Uterus (tissue), 2 donors: Measurements from ENCODE around the gene TMEM62.
"Not testable (repeated sequence)": the region's sequence is repeated elsewhere in the genome, so short reads cannot be mapped to it uniquely, and the experiment has no call there.

Experiments
- POLR2A ChIP-seq, 2 donors: fragments of 450-650 bp; IDR thresholded peaks; one replicate each; pipeline ENCODE4 v1.6.1; 2016; ENCODE audit warnings: antibody characterized with exemption in 2 of 2, mild to moderate bottlenecking in 1 of 2, moderate library complexity in 1 of 2
- TF ChIP-seq, protein P1 (sequence below), 4 experiments: fragments of 200-600 bp in 2 of 4; fragments of 450-650 bp in 2 of 4; sonication (generic) in 2 of 4; IDR thresholded peaks; one replicate each; pipeline ENCODE4 v1.5.1; 2016 to 2019; ENCODE audit warnings: antibody characterized with exemption in 4 of 4, mild to moderate bottlenecking in 2 of 4, moderate library complexity in 1 of 4

DNA sequence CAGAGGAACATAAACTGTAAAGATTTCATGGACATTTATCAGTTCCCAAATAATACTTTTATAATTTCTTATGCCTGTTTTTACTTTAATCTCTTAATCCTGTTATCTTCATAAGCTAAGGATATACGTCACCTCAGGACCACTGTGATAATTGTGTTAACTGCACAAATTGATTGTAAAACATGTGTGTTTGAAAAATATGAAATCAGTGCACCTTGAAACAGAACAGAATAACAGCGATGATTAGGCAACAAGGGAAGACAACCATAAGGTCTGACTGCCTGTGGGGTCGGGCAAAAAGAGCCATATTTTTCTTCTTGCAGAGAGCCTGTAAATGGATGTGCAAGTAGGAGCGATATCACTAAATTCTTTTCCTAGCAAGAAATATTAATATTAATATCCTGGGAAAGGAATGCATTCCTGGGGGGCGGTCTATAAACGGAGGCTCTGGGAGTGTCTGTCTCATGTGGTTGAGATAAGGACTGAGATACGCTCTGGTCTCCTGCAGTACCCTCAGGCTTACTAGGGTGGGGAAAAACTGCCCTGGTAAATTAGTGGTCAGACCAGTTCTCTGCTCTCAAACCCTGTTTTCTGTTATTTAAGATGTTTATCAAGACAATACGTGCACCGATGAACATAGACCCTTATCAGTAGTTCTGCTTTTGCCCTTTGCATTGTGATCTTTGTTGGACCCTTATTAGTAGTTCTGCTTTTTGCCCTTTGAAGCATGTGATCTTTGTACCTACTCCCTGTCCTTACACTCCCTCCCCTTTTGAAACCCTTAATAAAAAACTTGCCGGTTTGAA, 5.0 kb upstream of the TMEM62 start:
- TF ChIP-seq, protein P1, sequence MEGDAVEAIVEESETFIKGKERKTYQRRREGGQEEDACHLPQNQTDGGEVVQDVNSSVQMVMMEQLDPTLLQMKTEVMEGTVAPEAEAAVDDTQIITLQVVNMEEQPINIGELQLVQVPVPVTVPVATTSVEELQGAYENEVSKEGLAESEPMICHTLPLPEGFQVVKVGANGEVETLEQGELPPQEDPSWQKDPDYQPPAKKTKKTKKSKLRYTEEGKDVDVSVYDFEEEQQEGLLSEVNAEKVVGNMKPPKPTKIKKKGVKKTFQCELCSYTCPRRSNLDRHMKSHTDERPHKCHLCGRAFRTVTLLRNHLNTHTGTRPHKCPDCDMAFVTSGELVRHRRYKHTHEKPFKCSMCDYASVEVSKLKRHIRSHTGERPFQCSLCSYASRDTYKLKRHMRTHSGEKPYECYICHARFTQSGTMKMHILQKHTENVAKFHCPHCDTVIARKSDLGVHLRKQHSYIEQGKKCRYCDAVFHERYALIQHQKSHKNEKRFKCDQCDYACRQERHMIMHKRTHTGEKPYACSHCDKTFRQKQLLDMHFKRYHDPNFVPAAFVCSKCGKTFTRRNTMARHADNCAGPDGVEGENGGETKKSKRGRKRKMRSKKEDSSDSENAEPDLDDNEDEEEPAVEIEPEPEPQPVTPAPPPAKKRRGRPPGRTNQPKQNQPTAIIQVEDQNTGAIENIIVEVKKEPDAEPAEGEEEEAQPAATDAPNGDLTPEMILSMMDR (IDR thresholded peaks at IDR 0.05), result not testable (repeated sequence)
- TF ChIP-seq POLR2A (IDR thresholded peaks at IDR 0.05), result not testable (repeated sequence)
